ENCODE results near the gene SC5D.

SC5D gene

DNA sequence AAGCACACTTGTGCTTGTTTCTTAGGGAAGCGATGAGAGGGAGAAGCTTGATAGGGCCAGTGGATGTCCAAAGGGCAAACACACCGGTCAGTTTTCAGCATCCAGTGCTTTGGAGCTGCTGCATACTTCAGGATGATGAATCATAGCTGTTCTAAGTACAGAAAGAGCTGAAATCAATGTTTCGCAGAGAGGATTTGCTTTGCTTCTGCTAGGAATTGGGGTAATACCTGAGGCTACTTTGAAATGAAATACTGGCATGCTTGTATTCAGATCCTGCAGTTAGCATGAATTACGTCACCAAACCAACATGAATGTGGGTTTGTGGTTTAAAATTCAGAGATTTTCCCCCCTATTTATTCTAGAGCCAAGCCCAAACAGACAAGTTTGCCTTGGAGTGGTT lies 41.7 kb upstream of the SC5D start:
- in situ Hi-C loops (cut with HindIII; ENCODE audit: low sequenced_read_pairs) = no loop called here
- peak; percentile 26 for DNase-seq (ENCODE audit: low read depth, low spot score)
- TF ChIP-seq, protein P1, sequence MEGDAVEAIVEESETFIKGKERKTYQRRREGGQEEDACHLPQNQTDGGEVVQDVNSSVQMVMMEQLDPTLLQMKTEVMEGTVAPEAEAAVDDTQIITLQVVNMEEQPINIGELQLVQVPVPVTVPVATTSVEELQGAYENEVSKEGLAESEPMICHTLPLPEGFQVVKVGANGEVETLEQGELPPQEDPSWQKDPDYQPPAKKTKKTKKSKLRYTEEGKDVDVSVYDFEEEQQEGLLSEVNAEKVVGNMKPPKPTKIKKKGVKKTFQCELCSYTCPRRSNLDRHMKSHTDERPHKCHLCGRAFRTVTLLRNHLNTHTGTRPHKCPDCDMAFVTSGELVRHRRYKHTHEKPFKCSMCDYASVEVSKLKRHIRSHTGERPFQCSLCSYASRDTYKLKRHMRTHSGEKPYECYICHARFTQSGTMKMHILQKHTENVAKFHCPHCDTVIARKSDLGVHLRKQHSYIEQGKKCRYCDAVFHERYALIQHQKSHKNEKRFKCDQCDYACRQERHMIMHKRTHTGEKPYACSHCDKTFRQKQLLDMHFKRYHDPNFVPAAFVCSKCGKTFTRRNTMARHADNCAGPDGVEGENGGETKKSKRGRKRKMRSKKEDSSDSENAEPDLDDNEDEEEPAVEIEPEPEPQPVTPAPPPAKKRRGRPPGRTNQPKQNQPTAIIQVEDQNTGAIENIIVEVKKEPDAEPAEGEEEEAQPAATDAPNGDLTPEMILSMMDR (IDR thresholded peaks at IDR 0.05; ENCODE audit: low read depth, low read length) = no peak
- no peak overlapping the region for H3K4me3 ChIP-seq (ENCODE audit: low read depth, low read length)

DNA sequence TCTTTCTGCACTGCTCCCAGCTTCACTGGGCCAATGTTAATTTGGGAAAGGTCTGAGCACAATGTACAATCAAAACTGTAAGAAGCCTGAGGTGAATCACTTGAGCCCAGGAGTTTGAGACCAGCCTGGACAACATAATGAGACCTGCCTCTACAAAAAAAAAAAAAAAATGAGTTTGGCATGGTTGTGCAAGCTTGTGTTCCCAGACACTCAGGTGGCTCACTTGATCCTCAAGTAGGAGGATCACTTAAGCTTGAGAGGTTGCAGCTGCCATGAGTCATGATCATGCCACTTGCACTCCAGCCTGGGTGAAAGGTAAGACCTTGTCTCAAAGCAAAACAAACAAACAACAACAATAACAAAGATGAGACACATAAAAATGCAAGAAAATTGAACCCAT lies 38.6 kb upstream of the SC5D start:
- TF ChIP-seq, protein P1 (IDR thresholded peaks at IDR 0.05; ENCODE audit: low read depth, low read length) = no peak
- DNase-seq (ENCODE audit: low read depth, low spot score) = no peak
- no peak overlapping the region for H3K4me3 ChIP-seq (ENCODE audit: low read depth, low read length)
- in situ Hi-C loops (cut with HindIII; ENCODE audit: low sequenced_read_pairs) = no loop called here

DNA sequence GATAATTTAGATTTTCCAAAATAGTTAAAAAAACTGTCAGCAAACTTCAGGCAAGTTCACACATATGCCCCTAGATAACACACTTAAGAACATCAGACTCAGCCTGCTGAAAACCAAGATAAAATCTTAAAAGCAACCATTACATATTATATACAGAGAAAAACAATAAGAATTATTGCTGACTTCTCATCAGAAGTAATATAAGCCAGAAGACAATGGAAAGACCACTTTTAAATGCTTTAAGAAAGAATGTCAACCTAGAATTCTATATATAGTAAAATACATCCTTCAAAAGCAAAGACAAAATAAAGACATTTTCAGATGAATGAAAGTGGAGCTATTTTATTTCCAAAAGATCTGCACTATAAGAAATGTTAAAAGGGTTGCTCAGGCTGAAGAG lies 37.8 kb upstream of the SC5D start:
- in situ Hi-C loops (cut with HindIII; ENCODE audit: low sequenced_read_pairs) = no loop called here
- TF ChIP-seq, protein P1 (IDR thresholded peaks at IDR 0.05; ENCODE audit: low read depth, low read length) = no peak

DNA sequence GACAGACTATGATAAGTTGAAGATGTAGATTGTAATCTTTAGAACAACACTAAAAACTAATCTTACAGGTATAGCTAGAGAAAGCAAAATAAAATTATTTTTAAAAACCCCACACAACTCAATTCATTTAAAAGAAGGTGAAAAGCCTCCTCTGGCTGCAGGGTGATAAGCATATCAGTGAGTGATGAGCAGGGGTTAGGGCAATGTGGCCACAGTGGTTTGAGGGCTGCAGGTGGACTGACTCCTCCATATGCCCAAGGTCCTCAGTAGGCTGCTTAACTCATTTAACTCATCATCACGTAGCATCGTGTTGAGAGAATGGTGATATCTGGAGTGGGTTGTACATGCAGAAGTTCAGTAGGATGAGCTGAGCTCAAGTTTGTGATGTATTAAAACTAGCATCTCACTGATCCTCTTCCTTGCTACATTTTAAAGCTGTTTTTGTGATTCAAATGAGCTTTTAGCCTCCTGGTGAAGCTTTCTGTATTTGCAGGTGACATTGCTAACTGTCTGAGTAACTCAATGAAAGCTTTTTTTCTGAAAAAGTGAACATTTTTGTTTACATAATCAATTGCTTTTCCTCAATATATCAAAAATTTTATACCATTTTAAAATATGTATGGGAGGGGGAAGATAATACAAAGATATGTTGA lies 37.0 kb upstream of the SC5D start:
- no peak for DNase-seq (ENCODE audit: low read depth, low spot score)
- in situ Hi-C loops (cut with HindIII; ENCODE audit: low sequenced_read_pairs) = no loop called here
- TF ChIP-seq, protein P1 (IDR thresholded peaks at IDR 0.05; ENCODE audit: low read depth, low read length) = no peak
- no peak overlapping the region for H3K4me3 ChIP-seq (ENCODE audit: low read depth, low read length)

More for the DNA sequence above, 37.8 kb upstream of the SC5D start:
- no peak for DNase-seq (ENCODE audit: low read depth, low spot score)
- no peak overlapping the region for H3K4me3 ChIP-seq (ENCODE audit: low read depth, low read length)

DNA sequence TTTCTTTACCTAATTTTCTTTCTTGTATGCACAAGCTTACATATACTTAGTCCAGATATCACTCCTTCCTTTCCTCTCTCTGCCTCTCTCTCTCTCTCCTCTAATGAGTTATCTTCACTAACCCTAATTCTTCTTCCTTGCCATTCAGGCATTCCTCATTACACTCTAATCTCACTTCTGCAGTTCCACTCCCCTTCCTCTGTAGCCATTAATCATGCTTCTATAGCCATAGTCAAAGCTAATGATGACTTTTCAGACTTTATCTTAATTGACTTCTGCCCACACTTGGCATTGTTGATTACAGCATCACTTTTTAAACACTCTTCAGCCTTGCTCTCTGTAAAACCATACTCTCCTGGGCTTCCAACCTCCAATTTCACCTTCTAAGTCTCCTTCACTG lies 35.3 kb upstream of the SC5D start:
- TF ChIP-seq, protein P1 (IDR thresholded peaks at IDR 0.05; ENCODE audit: low read depth, low read length) = no peak
- H3K4me3 ChIP-seq (ENCODE audit: low read depth, low read length) = no peak overlapping the region
- in situ Hi-C loops (cut with HindIII; ENCODE audit: low sequenced_read_pairs) = no loop called here
- DNase-seq (ENCODE audit: low read depth, low spot score) = no peak

DNA sequence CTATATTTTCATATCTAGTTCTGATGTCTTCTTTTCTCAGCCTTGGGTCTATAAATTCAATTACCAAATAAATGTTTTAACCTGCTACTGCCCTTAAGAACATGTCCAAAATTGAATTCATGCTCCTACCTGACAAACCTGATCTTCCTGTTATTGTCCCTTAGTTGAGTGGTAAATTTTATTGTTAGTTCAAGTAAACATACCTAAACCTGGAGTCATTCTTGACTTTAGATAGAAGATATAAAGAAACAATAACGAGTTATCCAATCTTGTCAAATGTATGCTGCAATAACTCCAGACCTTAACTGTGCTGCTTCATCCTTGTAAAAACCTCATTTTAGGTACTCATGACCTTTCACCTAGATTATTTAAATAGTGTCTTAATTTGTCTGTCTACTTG lies 34.6 kb upstream of the SC5D start:
- H3K4me3 ChIP-seq (ENCODE audit: low read depth, low read length) = no peak overlapping the region
- TF ChIP-seq, protein P1 (IDR thresholded peaks at IDR 0.05; ENCODE audit: low read depth, low read length) = no peak
- DNase-seq (ENCODE audit: low read depth, low spot score) = no peak
- in situ Hi-C loops (cut with HindIII; ENCODE audit: low sequenced_read_pairs) = no loop called here
